Neural cell (in vitro differentiated cells): Measurements from ENCODE around the gene SLC18A3. TPM values are rescaled to one million over a fixed set of nuclear protein-coding genes. Genes with fewer than 3 reads are reported as not detected.

ENCODE experiments used
- H2AFZ ChIP-seq: fragments of 200-600, 300-800 bp; sonication (generic), shearing (Covaris generic); 2 replicates; pipeline ENCODE4 v1.6.0; 2014; ENCODE audit warnings: low read depth, mild to moderate bottlenecking, antibody characterized with exemption, low read length, moderate library complexity
- H3F3A ChIP-seq: fragments of 200-600 bp; shearing (Covaris generic); 2 replicates; pipeline ENCODE4 v1.6.1; 2016; ENCODE audit warnings: mild to moderate bottlenecking, moderate library complexity, mixed read lengths, antibody characterized with exemption, low read length; ENCODE audit not compliant: insufficient read depth, poor library complexity, severe bottlenecking
- H3K27ac ChIP-seq: fragments of 200-600, 300-800 bp; sonication (generic), shearing (Covaris generic); 2 replicates; pipeline ENCODE4 v1.5.1; 2014; ENCODE audit warnings: mild to moderate bottlenecking, low read length, moderate library complexity
- H3K27me3 ChIP-seq: fragments of 300-800, 200-600 bp; sonication (generic), shearing (Covaris generic); 2 replicates; pipeline ENCODE4 v1.6.0; 2014; ENCODE audit warnings: mild to moderate bottlenecking, low read depth, low read length, moderate library complexity; ENCODE audit not compliant: insufficient read depth
- H3K36me3 ChIP-seq: fragments of 300-800, 200-600 bp; sonication (generic), shearing (Covaris generic); 2 replicates; pipeline ENCODE4 v1.5.1; 2014; ENCODE audit warnings: mild to moderate bottlenecking, antibody characterized with exemption, low read length, moderate library complexity; ENCODE audit not compliant: insufficient read depth
- H3K4me2 ChIP-seq: fragments of 300-800, 200-600 bp; sonication (generic), shearing (Covaris generic); 2 replicates; pipeline ENCODE4 v1.6.0; 2014; ENCODE audit warnings: mild to moderate bottlenecking, low read length
- H3K4me3 ChIP-seq: fragments of 300-800, 200-600 bp; sonication (generic), shearing (Covaris generic); 2 replicates; pipeline ENCODE4 v1.5.1; 2014; ENCODE audit warnings: mild to moderate bottlenecking, low read length, moderate library complexity
- H3K79me2 ChIP-seq: fragments of 200-600 bp; shearing (Covaris generic); replicated peaks from 2 replicates; pipeline ENCODE4 v1.6.0; 2014; ENCODE audit warnings: mild to moderate bottlenecking, low read length, moderate library complexity; ENCODE audit not compliant: insufficient read depth
- H3K9ac ChIP-seq: fragments of 300-800, 200-600 bp; sonication (generic), shearing (Covaris generic); 2 replicates; pipeline ENCODE4 v1.6.1; 2016; ENCODE audit warnings: mild to moderate bottlenecking, low read length, mixed read lengths
- H3K9me2 ChIP-seq: fragments of 200-600 bp; shearing (Covaris generic); 2 replicates; pipeline ENCODE4 v1.6.1; 2016; ENCODE audit warnings: mild to moderate bottlenecking, low read length, mixed read lengths; ENCODE audit not compliant: insufficient read depth
- H3K9me3 ChIP-seq: fragments of 200-600, 300-800 bp; sonication (generic), shearing (Covaris generic); 2 replicates; pipeline ENCODE4 v1.6.1; 2016; ENCODE audit warnings: mild to moderate bottlenecking, mixed run types, low read length, moderate library complexity, mixed read lengths
- H4K20me1 ChIP-seq: fragments of 200-600 bp; shearing (Covaris generic); 2 replicates; pipeline ENCODE4 v1.6.1; 2016; ENCODE audit warnings: mild to moderate bottlenecking, mixed run types; ENCODE audit not compliant: insufficient read depth
- CTCF ChIP-seq: fragments of 450-650 bp; IDR thresholded peaks from 2 replicates; pipeline ENCODE4 v1.5.1; 2014; ENCODE audit warnings: antibody characterized with exemption, mild to moderate bottlenecking, moderate library complexity; ENCODE audit not compliant: poor library complexity, severe bottlenecking
- EP300 ChIP-seq: fragments of 450-650 bp; conservative IDR thresholded peaks from 2 replicates; pipeline ENCODE4 v1.6.1; 2014; ENCODE audit warnings: antibody characterized with exemption, mild to moderate bottlenecking, moderate library complexity; ENCODE audit not compliant: poor library complexity, severe bottlenecking
- EZH2 ChIP-seq: fragments of 200-600, 300-800 bp; shearing (Covaris generic), sonication (generic); IDR thresholded peaks from 2 replicates; pipeline ENCODE4 v1.6.1; 2014; ENCODE audit warnings: antibody characterized with exemption, low read length, borderline replicate concordance, mild to moderate bottlenecking; ENCODE audit not compliant: insufficient read depth, poor library complexity, severe bottlenecking
- MXI1 ChIP-seq: fragments of 450-650 bp; conservative IDR thresholded peaks from 2 replicates; pipeline ENCODE4 v1.6.1; 2014; ENCODE audit warnings: antibody characterized with exemption, mild to moderate bottlenecking; ENCODE audit not compliant: poor library complexity, severe bottlenecking
- POLR2AphosphoS5 ChIP-seq: IDR thresholded peaks from 2 replicates; pipeline ENCODE4 v1.6.1; 2012
- RAD21 ChIP-seq: fragments of 450-650 bp; conservative IDR thresholded peaks from 2 replicates; pipeline ENCODE4 v1.6.1; 2014; ENCODE audit warnings: antibody characterized with exemption, mild to moderate bottlenecking, moderate library complexity
- REST ChIP-seq: IDR thresholded peaks from 2 replicates; pipeline ENCODE4 v1.6.1; 2012; ENCODE audit warnings: borderline replicate concordance
- SMC3 ChIP-seq: fragments of 450-650 bp; conservative IDR thresholded peaks from 2 replicates; pipeline ENCODE4 v1.6.1; 2014; ENCODE audit warnings: antibody characterized with exemption, mild to moderate bottlenecking, moderate library complexity; ENCODE audit not compliant: poor library complexity
- TAF1 ChIP-seq: IDR thresholded peaks from 2 replicates; pipeline ENCODE4 v1.6.1; 2012; ENCODE audit warnings: low read depth
- polyA plus RNA-seq: library from polyadenylated mRNA; depleted of rRNA; stranded (reverse); fragments of >200 nt; gene quantifications from 2 replicates; pipeline ENCODE4 v1.2.3, GENCODE V29; 2014

SLC18A3 gene
- polyA plus RNA-seq, 1 donor from 2014 or later: not detected

- no peaks in the 10 kb centered on the region for H3K9me2 ChIP-seq
- H3K9me3 ChIP-seq: no peaks in the 10 kb centered on the region
- H3K4me3 ChIP-seq: no peak overlapping the region
- no peak overlapping the region for H2AFZ ChIP-seq
- no peak overlapping the region for H3K9ac ChIP-seq
- no peak overlapping the region for H3K27ac ChIP-seq
- no peaks in the 10 kb centered on the region for H3F3A ChIP-seq
- H3K4me2 ChIP-seq: no peak overlapping the region
- no peaks in the 10 kb centered on the region for H3K27me3 ChIP-seq
- H3K79me2 ChIP-seq: no peaks in the 10 kb centered on the region
- H3K36me3 ChIP-seq: no peaks in the 10 kb centered on the region
- no peaks in the 10 kb centered on the region for H4K20me1 ChIP-seq
- TF ChIP-seq CTCF: no peak
- TF ChIP-seq TAF1: no peak
- TF ChIP-seq SMC3: no peak
- no peak for TF ChIP-seq REST
- TF ChIP-seq EZH2: no peak
- no peak for TF ChIP-seq POLR2AphosphoS5
- TF ChIP-seq MXI1: no peak
- no peak for TF ChIP-seq RAD21
- TF ChIP-seq EP300: no peak
Measured at GRCh38 chr10:49650724-49651034, 40.6 kb downstream of the SLC18A3 start.

GRCh38 chr10:49651039-49651835, 41.1 kb downstream of the SLC18A3 start:
- Histone ChIP-seq H4K20me1 (no peaks in the 10 kb centered on the region), H3F3A (no peaks in the 10 kb centered on the region), H3K79me2 (no peaks in the 10 kb centered on the region), H3K36me3 (no peaks in the 10 kb centered on the region), H3K9ac (no peak overlapping the region), H3K27me3 (no peaks in the 10 kb centered on the region), H3K9me2 (no peaks in the 10 kb centered on the region), H3K27ac (no peak overlapping the region), H3K4me3 (no peak overlapping the region), H2AFZ (no peak overlapping the region), H3K9me3 (no peaks in the 10 kb centered on the region), H3K4me2 (no peak overlapping the region)
- TF ChIP-seq REST (no peak), TAF1 (no peak), EP300 (no peak), RAD21 (no peak), EZH2 (no peak), SMC3 (no peak), MXI1 (no peak), POLR2AphosphoS5 (no peak), CTCF (no peak)
